ENCODE data around the gene GADD45B. TPM values are rescaled to one million over a fixed set of nuclear protein-coding genes. Genes with fewer than 3 reads are reported as not detected.
A peak's percentile ranks its signal among the peaks of the same experiment; 100 is the strongest.

Gene GADD45B
- total and polyA plus RNA-seq, 4 experiments from 2014 or later = 44.9 to 94.4 (median 88.3) TPM

DNA sequence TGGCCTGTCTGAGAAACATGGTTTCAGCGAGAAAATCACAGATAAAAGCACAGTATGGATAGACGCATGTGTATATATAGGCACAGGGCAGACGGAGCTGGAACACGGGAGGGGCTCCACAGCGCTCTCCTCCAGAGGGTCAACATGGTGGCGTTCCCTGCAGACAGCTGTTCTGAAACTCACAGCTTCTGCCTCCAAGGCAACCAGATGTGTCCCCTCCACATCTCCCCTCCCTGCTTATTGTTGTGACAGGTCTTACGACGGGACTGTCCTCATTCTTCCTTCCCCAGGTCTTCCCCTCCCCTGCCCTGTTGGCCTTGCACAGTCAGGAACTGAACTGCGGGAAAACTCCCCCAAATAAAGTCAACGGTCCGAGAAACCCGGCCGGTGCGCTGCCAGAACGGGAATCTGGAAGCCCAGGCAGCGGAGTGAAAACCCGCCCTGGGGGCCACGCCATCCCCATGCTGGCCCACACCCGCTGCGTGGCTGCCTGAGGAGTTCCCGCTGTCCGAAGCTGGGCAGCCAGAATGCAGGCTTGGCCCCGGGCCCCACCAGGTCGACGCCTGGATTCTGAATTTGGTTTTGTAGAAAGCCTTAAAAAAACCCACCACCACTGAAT, 45.9 kb upstream of the GADD45B start:
- Histone ChIP-seq H3K4me3 (ENCODE audit: low read length in 2 of 2) (no peak overlapping the region), H3K4me1 (ENCODE audit: insufficient read depth, low read length) (peaks cover 21% of the 10 kb centered on the region), H3K27ac (ENCODE audit: low read depth, low read length) (no peak overlapping the region), H3K9me3 (ENCODE audit: control insufficient read depth in 1 of 2, low read length in 2 of 2) (no peaks in the 10 kb centered on the region), H3K36me3 (ENCODE audit: insufficient read depth, low read length) (no peaks in the 10 kb centered on the region), H3K27me3 (ENCODE audit: insufficient read depth, low read length) (no peaks in the 10 kb centered on the region)
- no peaks in the 10 kb centered on the region for H3K9me3 Mint-ChIP-seq
- H3K36me3 Mint-ChIP-seq = peaks cover under 1 to 14% of the 10 kb centered on the region in 2 donors
- intact Hi-C loops (cut with micrococcal nuclease) = no loop called here
- H3K4me3 Mint-ChIP-seq = no peak overlapping the region
- POLR2A ChIA-PET (ENCODE audit: partially characterized antibody) = no interaction called here
- H3K27ac Mint-ChIP-seq = peak overlapping the region in 3 of 7 donors; percentile 42 to 60 (median 45)
- no peaks in the 10 kb centered on the region for H3K27me3 Mint-ChIP-seq
- peaks cover 6 to 19% (median 12%) of the 10 kb centered on the region in 4 donors for H3K4me1 Mint-ChIP-seq
- DNase-seq = no peak
- CTCF ChIA-PET (ENCODE audit: partially characterized antibody) = no interaction called here

- intact Hi-C loops (cut with micrococcal nuclease) = no loop called here
- peak overlapping the region in 1 of 7 donors; percentile 41 for H3K27ac Mint-ChIP-seq
- H3K9me3 Mint-ChIP-seq = no peaks in the 10 kb centered on the region
- CTCF ChIA-PET (ENCODE audit: partially characterized antibody) = no interaction called here
- no peaks in the 10 kb centered on the region for H3K36me3 ChIP-seq (ENCODE audit: insufficient read depth, low read length)
- H3K4me3 ChIP-seq (ENCODE audit: low read length in 2 of 2) = no peak overlapping the region
- no peaks in the 10 kb centered on the region for H3K27me3 ChIP-seq (ENCODE audit: insufficient read depth, low read length)
- POLR2A ChIA-PET (ENCODE audit: partially characterized antibody) = no interaction called here
- H3K4me3 Mint-ChIP-seq = no peak overlapping the region
- H3K27me3 Mint-ChIP-seq = no peaks in the 10 kb centered on the region
- peaks cover 5 to 16% (median 10%) of the 10 kb centered on the region in 4 donors for H3K4me1 Mint-ChIP-seq
- DNase-seq = no peak
- peaks cover 10% of the 10 kb centered on the region for H3K4me1 ChIP-seq (ENCODE audit: insufficient read depth, low read length)
- H3K27ac ChIP-seq (ENCODE audit: low read depth, low read length) = no peak overlapping the region
- H3K9me3 ChIP-seq (ENCODE audit: control insufficient read depth in 1 of 2, low read length in 2 of 2) = no peaks in the 10 kb centered on the region
- peaks cover 4 to 19% of the 10 kb centered on the region in 2 donors for H3K36me3 Mint-ChIP-seq
Observed at GRCh38 chr19:2431318-2432055, 44.4 kb upstream of the GADD45B start.

DNA sequence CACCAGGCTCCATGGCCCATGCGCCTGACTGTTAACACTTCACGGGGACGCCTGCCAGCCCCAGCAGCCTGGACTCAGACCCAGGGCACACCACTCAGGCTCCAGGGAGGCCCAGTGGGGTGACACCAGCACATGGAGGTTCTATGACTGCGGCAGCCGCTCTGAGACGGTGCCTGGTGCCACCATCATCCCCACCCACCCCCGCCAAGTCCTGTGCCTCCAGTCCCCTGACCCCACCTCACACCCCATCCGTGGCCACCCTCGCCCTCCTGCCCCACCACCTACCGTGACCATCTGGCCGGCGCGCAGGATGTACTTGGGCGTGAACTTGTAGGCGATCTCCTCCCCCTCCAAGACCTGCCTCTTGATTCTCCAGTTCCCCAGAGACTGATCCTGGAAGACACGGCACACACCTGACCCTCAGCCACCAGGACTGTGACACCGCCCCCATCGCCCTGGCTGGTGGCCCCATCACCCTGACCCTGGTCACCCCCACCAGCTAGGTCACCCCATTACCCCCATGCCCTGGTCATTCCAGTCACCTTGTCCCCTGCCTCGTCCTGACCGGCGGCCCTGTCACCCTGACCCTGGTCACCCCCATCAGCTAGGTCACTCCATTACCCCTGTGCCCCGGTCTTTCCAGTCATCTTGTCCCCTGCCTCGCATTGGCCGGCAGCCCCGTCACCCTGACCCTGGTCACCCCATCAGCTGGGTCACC, 43.6 kb upstream of the GADD45B start:
- CTCF ChIA-PET (ENCODE audit: partially characterized antibody) = no interaction called here
- no peaks in the 10 kb centered on the region for H3K9me3 Mint-ChIP-seq
- H3K4me1 Mint-ChIP-seq = peaks cover 3 to 12% (median 6%) of the 10 kb centered on the region in 4 donors
- no peak overlapping the region for H3K4me3 Mint-ChIP-seq
- intact Hi-C loops (cut with micrococcal nuclease) = no loop called here
- POLR2A ChIA-PET (ENCODE audit: partially characterized antibody) = no interaction called here
- Histone ChIP-seq H3K27ac (ENCODE audit: low read depth, low read length) (no peak overlapping the region), H3K27me3 (ENCODE audit: insufficient read depth, low read length) (no peaks in the 10 kb centered on the region), H3K4me1 (ENCODE audit: insufficient read depth, low read length) (peaks cover 6% of the 10 kb centered on the region), H3K4me3 (ENCODE audit: low read length in 2 of 2) (no peak overlapping the region), H3K9me3 (ENCODE audit: control insufficient read depth in 1 of 2, low read length in 2 of 2) (no peaks in the 10 kb centered on the region), H3K36me3 (ENCODE audit: insufficient read depth, low read length) (no peaks in the 10 kb centered on the region)
- H3K27ac Mint-ChIP-seq = peak overlapping the region in 2 of 7 donors; percentile 36 to 42
- peaks cover 4 to 19% of the 10 kb centered on the region in 2 donors for H3K36me3 Mint-ChIP-seq
- H3K27me3 Mint-ChIP-seq = no peaks in the 10 kb centered on the region
- DNase-seq = no peak

DNA sequence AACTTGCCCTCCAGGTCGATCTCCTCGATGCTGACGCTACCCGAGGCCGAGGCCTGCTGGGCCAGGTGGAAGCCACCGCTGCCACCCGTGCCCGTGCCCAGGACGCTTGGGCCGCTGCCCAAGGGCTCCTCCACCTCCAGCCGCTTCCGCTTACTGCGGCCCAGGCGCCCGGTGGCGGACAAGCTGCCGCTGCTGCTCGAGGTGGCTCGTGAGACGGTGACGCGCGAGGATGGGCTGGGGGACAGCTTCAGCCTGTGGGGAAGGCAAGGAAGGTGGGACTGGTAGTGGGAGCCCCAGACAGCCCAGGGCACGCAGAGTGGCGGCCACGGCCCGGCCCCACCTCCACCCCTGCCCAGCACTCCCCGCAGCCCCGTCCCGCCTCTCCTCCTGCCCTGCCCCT, 42.1 kb upstream of the GADD45B start:
- no peak overlapping the region for H3K27ac Mint-ChIP-seq
- DNase-seq = no peak

DNA sequence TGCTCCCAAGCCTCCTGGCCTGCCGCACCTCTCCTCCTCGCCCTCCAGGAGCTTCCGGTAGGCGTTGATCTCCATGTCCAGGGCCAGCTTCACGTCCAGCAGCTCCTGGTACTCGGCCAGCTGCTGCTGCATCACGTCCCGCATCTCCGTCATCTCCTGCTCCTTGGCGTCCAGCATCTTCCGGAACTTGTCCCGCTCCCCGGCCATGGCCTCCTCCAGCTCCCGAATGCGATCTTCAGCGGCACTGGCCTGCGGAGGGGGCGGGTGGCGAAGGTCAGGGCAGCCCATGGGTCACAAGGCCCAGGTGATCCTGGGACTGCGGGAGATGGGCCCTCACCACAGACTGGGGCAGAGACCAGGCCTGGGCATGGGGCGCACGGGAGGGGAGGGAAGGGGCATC, 41.7 kb upstream of the GADD45B start:
- Mint-ChIP-seq H3K36me3 (peaks cover 4 to 16% of the 10 kb centered on the region in 2 donors), H3K9me3 (no peaks in the 10 kb centered on the region), H3K27me3 (no peaks in the 10 kb centered on the region), H3K27ac (peak overlapping the region in 2 of 7 donors; percentile 61 to 68), H3K4me3 (no peak overlapping the region), H3K4me1 (no peaks in the 10 kb centered on the region)
- no peak overlapping the region for H3K27ac ChIP-seq (ENCODE audit: low read depth, low read length)
- no peaks in the 10 kb centered on the region for H3K9me3 ChIP-seq (ENCODE audit: control insufficient read depth in 1 of 2, low read length in 2 of 2)
- intact Hi-C loops (cut with micrococcal nuclease) = no loop called here
- DNase-seq = no peak
- no peaks in the 10 kb centered on the region for H3K4me1 ChIP-seq (ENCODE audit: insufficient read depth, low read length)
- H3K4me3 ChIP-seq (ENCODE audit: low read length in 2 of 2) = no peak overlapping the region
- CTCF ChIA-PET (ENCODE audit: partially characterized antibody) = no interaction called here
- H3K27me3 ChIP-seq (ENCODE audit: insufficient read depth, low read length) = no peaks in the 10 kb centered on the region
- peaks cover 9% of the 10 kb centered on the region for H3K36me3 ChIP-seq (ENCODE audit: insufficient read depth, low read length)
- POLR2A ChIA-PET (ENCODE audit: partially characterized antibody) = interaction anchor here (0.6 kb wide), 1 partner anchor 122 kb away, joined by 3 read pairs; no protein-coding TSS in a partner anchor

More for the DNA sequence above, 42.1 kb upstream of the GADD45B start:
- Histone ChIP-seq H3K4me3 (ENCODE audit: low read length in 2 of 2) (no peak overlapping the region), H3K9me3 (ENCODE audit: control insufficient read depth in 1 of 2, low read length in 2 of 2) (no peaks in the 10 kb centered on the region), H3K36me3 (ENCODE audit: insufficient read depth, low read length) (peaks cover 9% of the 10 kb centered on the region), H3K27ac (ENCODE audit: low read depth, low read length) (no peak overlapping the region), H3K4me1 (ENCODE audit: insufficient read depth, low read length) (no peaks in the 10 kb centered on the region), H3K27me3 (ENCODE audit: insufficient read depth, low read length) (no peaks in the 10 kb centered on the region)
- ChIA-PET CTCF (ENCODE audit: partially characterized antibody) (no interaction called here), POLR2A (ENCODE audit: partially characterized antibody) (interaction anchor here (0.6 kb wide), 1 partner anchor 122 kb away, joined by 3 read pairs; no protein-coding TSS in a partner anchor)
- no peaks in the 10 kb centered on the region for H3K4me1 Mint-ChIP-seq
- H3K27me3 Mint-ChIP-seq = no peaks in the 10 kb centered on the region
- no peaks in the 10 kb centered on the region for H3K9me3 Mint-ChIP-seq
- H3K4me3 Mint-ChIP-seq = no peak overlapping the region
- H3K36me3 Mint-ChIP-seq = peaks cover 4 to 16% of the 10 kb centered on the region in 2 donors
- intact Hi-C loops (cut with micrococcal nuclease) = no loop called here

DNA sequence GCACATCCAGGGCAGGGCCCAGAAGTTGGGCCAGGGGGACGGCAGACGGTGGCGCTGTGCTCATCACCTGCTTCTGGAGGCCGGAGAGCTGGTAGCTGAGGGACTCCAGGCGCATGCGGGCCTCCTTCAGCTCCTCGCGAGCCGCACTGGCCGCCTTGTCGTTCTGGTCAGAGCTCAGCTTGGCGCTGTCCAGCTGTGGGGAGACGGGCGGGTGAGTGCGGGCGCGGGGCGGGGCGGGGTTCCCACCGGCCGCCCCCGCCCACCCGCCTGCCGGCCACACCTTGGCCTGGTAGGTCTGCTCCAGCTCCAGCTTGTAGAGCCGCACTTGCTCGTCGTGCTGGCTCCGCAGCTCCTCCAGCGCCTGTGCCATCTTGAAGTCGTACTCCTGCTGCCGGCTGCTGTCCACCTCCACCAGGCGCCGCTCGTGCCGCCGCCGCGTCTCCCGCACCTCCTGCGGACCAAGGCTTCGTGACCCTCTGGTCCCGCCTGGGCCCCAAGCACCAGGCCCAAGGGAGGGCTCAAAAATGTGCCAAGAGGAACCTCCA, 41.1 kb upstream of the GADD45B start:
- ChIA-PET POLR2A (ENCODE audit: partially characterized antibody) (interaction anchor here (0.6 kb wide), 1 partner anchor 123 kb away, joined by 3 read pairs; no protein-coding TSS in a partner anchor), CTCF (ENCODE audit: partially characterized antibody) (no interaction called here)

DNA sequence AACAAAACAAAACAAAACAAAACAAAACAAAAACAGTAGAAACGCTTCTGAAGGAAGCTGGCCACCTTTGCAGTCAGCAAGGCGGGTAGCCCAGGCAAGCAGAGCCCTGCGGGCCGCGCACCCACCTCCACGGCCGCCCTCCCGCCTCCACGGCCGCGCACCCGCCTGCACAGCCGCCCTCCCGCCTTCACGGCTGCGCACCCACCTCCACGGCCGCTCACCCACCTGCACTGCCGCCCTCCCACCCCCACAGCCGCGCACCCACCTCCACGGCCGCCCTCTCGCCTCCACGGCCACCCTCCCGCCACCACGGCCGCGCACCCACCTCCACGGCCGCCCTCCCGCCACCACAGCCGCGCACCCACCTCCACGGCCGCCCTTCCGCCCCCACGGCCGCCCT, 39.5 kb upstream of the GADD45B start:
- H3K36me3 ChIP-seq (ENCODE audit: insufficient read depth, low read length) = peaks cover 9% of the 10 kb centered on the region
- H3K27me3 ChIP-seq (ENCODE audit: insufficient read depth, low read length) = no peaks in the 10 kb centered on the region
- H3K27ac Mint-ChIP-seq = no peak overlapping the region
- ChIA-PET CTCF (ENCODE audit: partially characterized antibody) (no interaction called here), POLR2A (ENCODE audit: partially characterized antibody) (no interaction called here)
- H3K4me3 Mint-ChIP-seq = no peak overlapping the region
- intact Hi-C loops (cut with micrococcal nuclease) = no loop called here
- H3K27me3 Mint-ChIP-seq = no peaks in the 10 kb centered on the region
- no peaks in the 10 kb centered on the region for H3K4me1 ChIP-seq (ENCODE audit: insufficient read depth, low read length)
- no peaks in the 10 kb centered on the region for H3K9me3 ChIP-seq (ENCODE audit: control insufficient read depth in 1 of 2, low read length in 2 of 2)
- no peaks in the 10 kb centered on the region for H3K9me3 Mint-ChIP-seq
- no peak overlapping the region for H3K27ac ChIP-seq (ENCODE audit: low read depth, low read length)
- H3K4me3 ChIP-seq (ENCODE audit: low read length in 2 of 2) = no peak overlapping the region
- peaks cover 0 to 7% (median 4%) of the 10 kb centered on the region in 4 donors for H3K4me1 Mint-ChIP-seq
- H3K36me3 Mint-ChIP-seq = peaks cover 4 to 20% of the 10 kb centered on the region in 2 donors
- DNase-seq = no peak

More for the DNA sequence above, 41.1 kb upstream of the GADD45B start:
- peak overlapping the region in 1 of 7 donors; percentile 74 for H3K27ac Mint-ChIP-seq
- no peak overlapping the region for H3K27ac ChIP-seq (ENCODE audit: low read depth, low read length)
- H3K4me1 Mint-ChIP-seq = no peaks in the 10 kb centered on the region
- no peaks in the 10 kb centered on the region for H3K4me1 ChIP-seq (ENCODE audit: insufficient read depth, low read length)
- H3K27me3 ChIP-seq (ENCODE audit: insufficient read depth, low read length) = no peaks in the 10 kb centered on the region
- no peaks in the 10 kb centered on the region for H3K9me3 Mint-ChIP-seq
- peaks cover 9% of the 10 kb centered on the region for H3K36me3 ChIP-seq (ENCODE audit: insufficient read depth, low read length)
- no peak for DNase-seq
- intact Hi-C loops (cut with micrococcal nuclease) = no loop called here
- H3K4me3 Mint-ChIP-seq = no peak overlapping the region
- H3K9me3 ChIP-seq (ENCODE audit: control insufficient read depth in 1 of 2, low read length in 2 of 2) = no peaks in the 10 kb centered on the region
- peaks cover 4 to 16% of the 10 kb centered on the region in 2 donors for H3K36me3 Mint-ChIP-seq
- no peak overlapping the region for H3K4me3 ChIP-seq (ENCODE audit: low read length in 2 of 2)
- H3K27me3 Mint-ChIP-seq = no peaks in the 10 kb centered on the region

All from CD4-positive, alpha-beta memory T cell (primary cell).